Measurements from ENCODE around the gene KIAA1328. TPM values are rescaled to one million over a fixed set of nuclear protein-coding genes. Genes with fewer than 3 reads are reported as not detected.

KIAA1328 gene
- total and polyA plus RNA-seq, 8 donors, result 8.4 to 27.6 (median 22.9) TPM

GRCh38 chr18:37182340-37183135 lies 353.6 kb downstream of the KIAA1328 start:
- H3K4me3 ChIP-seq, result no peak overlapping the region
- no peak for TF ChIP-seq CTCF (IDR thresholded peaks at IDR 0.05)
- H3K27ac ChIP-seq, result no peak overlapping the region
- H3K9me3 ChIP-seq, result no peaks in the 10 kb centered on the region
- no peaks in the 10 kb centered on the region for H3K27me3 ChIP-seq
- H3K36me3 ChIP-seq, result no peaks in the 10 kb centered on the region
- intact Hi-C loops (cut with DNase I), result no loop called here
- ATAC-seq, result no peak
- no peaks in the 10 kb centered on the region for H3K4me1 ChIP-seq
- no peak for DNase-seq

GRCh38 chr18:37184209-37184868 lies 355.4 kb downstream of the KIAA1328 start:
- intact Hi-C loops (cut with DNase I), result no loop called here

GRCh38 chr18:37188016-37188791 lies 359.3 kb downstream of the KIAA1328 start:
- H3K27me3 ChIP-seq, result no peaks in the 10 kb centered on the region
- no peak overlapping the region for H3K27ac ChIP-seq
- no peaks in the 10 kb centered on the region for H3K9me3 ChIP-seq
- no peak overlapping the region for H3K4me3 ChIP-seq
- H3K36me3 ChIP-seq, result no peaks in the 10 kb centered on the region
- intact Hi-C loops (cut with DNase I), result no loop called here
- no peak for DNase-seq
- no peaks in the 10 kb centered on the region for H3K4me1 ChIP-seq
- ATAC-seq, result no peak
- TF ChIP-seq CTCF (IDR thresholded peaks at IDR 0.05), result no peak

More at GRCh38 chr18:37184209-37184868, 355.4 kb downstream of the KIAA1328 start:
- H3K9me3 ChIP-seq, result no peaks in the 10 kb centered on the region
- no peaks in the 10 kb centered on the region for H3K4me1 ChIP-seq
- ATAC-seq (no peak), DNase-seq (no peak)
- no peak overlapping the region for H3K4me3 ChIP-seq
- no peak overlapping the region for H3K27ac ChIP-seq
- H3K27me3 ChIP-seq, result no peaks in the 10 kb centered on the region
- no peaks in the 10 kb centered on the region for H3K36me3 ChIP-seq
- TF ChIP-seq CTCF (IDR thresholded peaks at IDR 0.05), result no peak

GRCh38 chr18:37199741-37200140 lies 370.8 kb downstream of the KIAA1328 start:
- H3K36me3 ChIP-seq, result no peaks in the 10 kb centered on the region
- no peak for TF ChIP-seq CTCF (IDR thresholded peaks at IDR 0.05)
- peaks cover 0 to 23% of the 10 kb centered on the region in 2 donors for H3K9me3 ChIP-seq
- no peak overlapping the region for H3K4me3 ChIP-seq
- intact Hi-C loops (cut with DNase I), result no loop called here
- no peaks in the 10 kb centered on the region for H3K4me1 ChIP-seq
- ATAC-seq (no peak), DNase-seq (no peak)
- no peaks in the 10 kb centered on the region for H3K27me3 ChIP-seq
- no peak overlapping the region for H3K27ac ChIP-seq

- Histone ChIP-seq H3K4me1 (no peaks in the 10 kb centered on the region), H3K9me3 (peaks cover 0 to 10% of the 10 kb centered on the region in 2 donors), H3K4me3 (no peak overlapping the region), H3K27ac (no peak overlapping the region), H3K27me3 (no peaks in the 10 kb centered on the region), H3K36me3 (no peaks in the 10 kb centered on the region)
- ATAC-seq (no peak), DNase-seq (no peak)
- intact Hi-C loops (cut with DNase I), result no loop called here
- no peak for TF ChIP-seq CTCF (IDR thresholded peaks at IDR 0.05)
Observed at GRCh38 chr18:37207343-37207742, 378.4 kb downstream of the KIAA1328 start.

Measured in left lung (tissue), 10 donors.